Natural killer cell (primary cell): Measurements from ENCODE around the gene MTFP1. TPM values are rescaled to one million over a fixed set of nuclear protein-coding genes. Genes with fewer than 3 reads are reported as not detected.

Experiments
- ATAC-seq, 3 donors: fragments of 150-1000 bp in 2 of 3; fragments of 200-7000 bp in 1 of 3; cut with Tn5 transposase; 1 replicate in 1 of 3; 2 replicates in 2 of 3; pipeline ENCODE4 v1.10.0; 2021; ENCODE audit warnings: mild to moderate bottlenecking in 2 of 3, moderate library complexity in 2 of 3
- DNase-seq, 2 donors: peaks; one replicate each; pipeline versions ENCODE4 v3.0.0 to v3.0.0-alpha.2; 2013 to 2021; ENCODE audit warnings: mixed read lengths in 1 of 2
- H3K27ac ChIP-seq: one replicate; pipeline ENCODE4 v1.5.1; 2013; ENCODE audit warnings: mild to moderate bottlenecking, low read length
- H3K27me3 ChIP-seq: one replicate; pipeline ENCODE4 v1.6.1; 2013; ENCODE audit warnings: low read length; ENCODE audit not compliant: control insufficient read depth, insufficient read depth
- H3K36me3 ChIP-seq: one replicate; pipeline ENCODE4 v1.6.1; 2013; ENCODE audit warnings: low read length; ENCODE audit not compliant: control insufficient read depth, insufficient read depth
- H3K4me1 ChIP-seq: one replicate; pipeline ENCODE4 v1.6.1; 2013; ENCODE audit warnings: low read length; ENCODE audit not compliant: control insufficient read depth, insufficient read depth
- H3K4me3 ChIP-seq: one replicate; pipeline ENCODE4 v1.5.1; 2013; ENCODE audit warnings: low read length
- H3K9me3 ChIP-seq: one replicate; pipeline ENCODE4 v1.6.1; 2013; ENCODE audit warnings: low read length; ENCODE audit not compliant: control insufficient read depth, insufficient read depth
- H3K27ac Mint-ChIP-seq, 2 donors: one replicate each; pipeline ENCODE4 v1.8.0; 2022; ENCODE audit warnings: mild to moderate bottlenecking in 2 of 2, mixed read lengths in 2 of 2, moderate library complexity in 1 of 2
- H3K27me3 Mint-ChIP-seq, 2 donors: one replicate each; pipeline ENCODE4 v1.8.0; 2022; ENCODE audit warnings: low read depth in 2 of 2, mixed read lengths in 2 of 2
- H3K36me3 Mint-ChIP-seq: one replicate; pipeline ENCODE4 v1.8.0; 2022; ENCODE audit warnings: mixed read lengths
- H3K4me1 Mint-ChIP-seq, 2 donors: one replicate each; pipeline ENCODE4 v1.8.0; 2022; ENCODE audit warnings: mixed read lengths in 2 of 2
- H3K4me3 Mint-ChIP-seq: one replicate; pipeline ENCODE4 v1.8.0; 2022; ENCODE audit warnings: mild to moderate bottlenecking, moderate library complexity, mixed read lengths
- H3K9me3 Mint-ChIP-seq, 2 donors: one replicate each; pipeline ENCODE4 v1.8.0; 2022; ENCODE audit warnings: mixed read lengths in 2 of 2
- CTCF ChIP-seq: fragments of 200-600 bp; IDR thresholded peaks from one replicate; pipeline ENCODE4 v1.8.0; 2022; ENCODE audit warnings: antibody characterized with exemption
- WGBS: methylation state at CpG from one replicate; pipeline ENCODE4 v1.1.7; 2013; ENCODE audit warnings: missing lambda C conversion rate; ENCODE audit not compliant: insufficient coverage; 5-methylcytosine and 5-hydroxymethylcytosine counted together
- intact Hi-C: fragments of 100-400 bp; cut with micrococcal nuclease; formaldehyde crosslinking; loops from one replicate; pipeline ENCODE4 v1.14.2; 2022
- total RNA-seq, 4 donors: library from RNA; stranded (reverse); fragments of 120-200 nt in 1 of 4; gene quantifications; one replicate each; pipeline versions ENCODE4 v1.2.3 to v1.2.4, GENCODE V29; 2013 to 2022

The MTFP1 gene
- total RNA-seq, 3 donors from 2014 or later (not counting 1 experiment from before 2014, with no cell fraction given) = 15.7 to 17.5 (median 17.2) TPM

DNA sequence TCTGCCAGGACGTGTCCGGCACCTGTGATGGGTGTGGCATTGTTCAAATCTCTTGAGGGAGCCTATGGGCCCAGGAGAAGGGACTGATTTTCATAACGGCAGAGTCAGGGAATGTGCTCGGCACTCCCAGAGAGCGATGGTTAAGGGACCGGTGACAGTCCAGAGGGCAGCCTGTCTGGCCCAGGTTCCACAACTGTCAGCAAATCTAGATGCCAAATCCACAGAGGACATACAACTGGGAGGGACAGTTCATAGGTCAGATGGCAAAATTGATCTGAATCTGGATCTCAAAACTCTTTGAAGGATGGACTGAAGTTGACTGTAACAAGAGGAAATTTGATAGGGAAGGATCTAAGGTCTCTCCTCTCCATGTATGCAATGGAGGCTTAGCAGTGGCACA is 21.3 kb upstream of the MTFP1 start:
- ATAC-seq = no peak
- H3K4me1 ChIP-seq = no peaks in the 10 kb centered on the region
- TF ChIP-seq CTCF = no peak
- Mint-ChIP-seq H3K4me3 (no peak overlapping the region), H3K4me1 (no peaks in the 10 kb centered on the region), H3K27ac (no peak overlapping the region), H3K36me3 (no peaks in the 10 kb centered on the region), H3K9me3 (no peaks in the 10 kb centered on the region), H3K27me3 (peaks cover 0 to under 1% of the 10 kb centered on the region in 2 donors)
- WGBS = 84% methylated on average over 6 of the region's 6 CpGs
- no peak overlapping the region for H3K27ac ChIP-seq
- no peak overlapping the region for H3K4me3 ChIP-seq
- H3K36me3 ChIP-seq = no peaks in the 10 kb centered on the region
- no peak for DNase-seq
- H3K9me3 ChIP-seq = no peaks in the 10 kb centered on the region
- no peaks in the 10 kb centered on the region for H3K27me3 ChIP-seq
- intact Hi-C loops = no loop called here

GRCh38 chr22:30405731-30406130 is 19.8 kb upstream of the MTFP1 start:
- DNase-seq (no peak), ATAC-seq (no peak)
- no peaks in the 10 kb centered on the region for H3K27me3 Mint-ChIP-seq
- H3K9me3 ChIP-seq = no peaks in the 10 kb centered on the region
- H3K9me3 Mint-ChIP-seq = no peaks in the 10 kb centered on the region
- H3K4me1 ChIP-seq = no peaks in the 10 kb centered on the region
- TF ChIP-seq CTCF = no peak
- no peaks in the 10 kb centered on the region for H3K36me3 Mint-ChIP-seq
- no peaks in the 10 kb centered on the region for H3K36me3 ChIP-seq
- H3K4me3 ChIP-seq = no peak overlapping the region
- 91% methylated on average over 2 of the region's 4 CpGs for WGBS
- H3K27ac ChIP-seq = no peak overlapping the region
- intact Hi-C loops = no loop called here
- no peak overlapping the region for H3K4me3 Mint-ChIP-seq
- no peaks in the 10 kb centered on the region for H3K27me3 ChIP-seq
- H3K27ac Mint-ChIP-seq = no peak overlapping the region
- no peaks in the 10 kb centered on the region for H3K4me1 Mint-ChIP-seq

DNA sequence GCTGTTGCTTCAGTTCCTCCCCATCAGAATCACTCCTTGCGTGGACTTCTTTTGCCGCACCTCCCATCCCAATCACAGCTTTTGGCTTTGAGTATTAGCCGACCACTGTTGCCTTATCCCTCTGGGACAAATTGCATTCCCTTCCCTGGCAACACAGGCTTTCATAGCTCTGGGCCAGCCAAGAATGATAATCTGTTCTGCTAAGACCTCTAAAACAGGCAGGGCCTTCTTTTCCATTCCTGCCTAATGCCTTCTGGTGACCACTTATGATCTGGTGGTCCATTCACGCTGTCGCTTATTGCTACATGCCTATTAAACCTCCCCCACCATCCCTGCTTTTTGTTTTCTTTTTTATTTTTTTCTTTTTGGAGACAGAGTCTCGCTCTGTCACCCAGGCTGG is 19.2 kb upstream of the MTFP1 start:
- Mint-ChIP-seq H3K27me3 (no peaks in the 10 kb centered on the region), H3K4me1 (no peaks in the 10 kb centered on the region), H3K9me3 (no peaks in the 10 kb centered on the region), H3K4me3 (no peak overlapping the region), H3K27ac (no peak overlapping the region), H3K36me3 (no peaks in the 10 kb centered on the region)
- intact Hi-C loops = no loop called here
- Histone ChIP-seq H3K36me3 (no peaks in the 10 kb centered on the region), H3K9me3 (no peaks in the 10 kb centered on the region), H3K27ac (no peak overlapping the region), H3K4me3 (no peak overlapping the region), H3K27me3 (no peaks in the 10 kb centered on the region), H3K4me1 (no peaks in the 10 kb centered on the region)
- ATAC-seq (no peak), DNase-seq (no peak)
- WGBS = 96% methylated on average over 6 of the region's 6 CpGs
- no peak for TF ChIP-seq CTCF

DNA sequence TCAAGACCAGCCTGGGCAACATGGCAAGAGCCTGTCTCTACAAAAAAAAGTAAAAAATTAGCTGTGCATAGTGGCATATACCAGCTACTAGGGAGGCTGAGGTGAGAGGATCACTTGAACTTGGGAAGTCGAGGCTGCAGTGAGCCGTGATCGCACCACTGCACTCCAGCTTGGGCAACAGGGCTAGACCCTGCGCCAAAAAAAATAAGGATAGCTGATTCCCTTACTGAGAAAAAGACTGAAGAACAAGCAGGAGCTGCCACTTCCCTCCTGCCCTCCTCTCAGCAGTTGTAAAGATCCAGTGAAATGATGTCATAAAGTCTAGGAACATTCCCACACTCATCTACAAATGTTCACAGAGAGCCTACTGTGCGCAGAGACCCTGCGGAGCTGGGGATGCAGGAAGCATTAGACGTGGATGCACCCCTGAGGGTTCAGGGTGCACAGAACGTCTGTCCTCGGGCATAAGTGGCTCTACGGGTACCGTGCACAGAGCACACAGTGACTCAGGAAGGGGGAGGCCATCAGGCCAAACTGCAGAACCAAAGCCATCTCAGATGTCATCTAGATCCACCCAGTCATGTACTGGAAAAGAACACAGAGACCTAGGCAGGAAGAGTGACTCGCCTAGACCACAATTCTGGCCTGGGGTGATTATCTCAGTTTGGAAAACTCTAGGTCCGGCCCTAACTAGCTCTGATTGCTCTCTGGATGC is 17.0 kb upstream of the MTFP1 start:
- no peaks in the 10 kb centered on the region for H3K4me1 ChIP-seq
- H3K4me3 ChIP-seq = no peak overlapping the region
- no peaks in the 10 kb centered on the region for H3K27me3 ChIP-seq
- H3K27ac Mint-ChIP-seq = no peak overlapping the region
- WGBS = 82% methylated on average over 13 of the region's 13 CpGs
- no peaks in the 10 kb centered on the region for H3K9me3 ChIP-seq
- H3K36me3 ChIP-seq = no peaks in the 10 kb centered on the region
- intact Hi-C loops = no loop called here
- H3K9me3 Mint-ChIP-seq = no peaks in the 10 kb centered on the region
- ATAC-seq (no peak), DNase-seq (no peak)
- no peak overlapping the region for H3K4me3 Mint-ChIP-seq
- no peak for TF ChIP-seq CTCF
- no peaks in the 10 kb centered on the region for H3K27me3 Mint-ChIP-seq
- no peaks in the 10 kb centered on the region for H3K36me3 Mint-ChIP-seq
- H3K27ac ChIP-seq = no peak overlapping the region
- H3K4me1 Mint-ChIP-seq = no peaks in the 10 kb centered on the region
